Muscle layer of colon (tissue), 2 donors: ENCODE measurements around the gene CABP5.

Experiments
- H3K27ac ChIP-seq: one replicate; pipeline ENCODE4 v1.7.0; 2013; ENCODE audit warnings: low read depth, mild to moderate bottlenecking, low read length, moderate library complexity
- H3K27me3 ChIP-seq, 2 donors: one replicate each; pipeline ENCODE4 v1.7.0; 2013; ENCODE audit warnings: low read length in 2 of 2, mild to moderate bottlenecking in 2 of 2; ENCODE audit not compliant: insufficient read depth in 2 of 2, control insufficient read depth in 1 of 2
- H3K36me3 ChIP-seq: one replicate; pipeline ENCODE4 v1.7.0; 2013; ENCODE audit warnings: mild to moderate bottlenecking, low read length; ENCODE audit not compliant: insufficient read depth
- H3K4me1 ChIP-seq: one replicate; pipeline ENCODE4 v1.7.0; 2013; ENCODE audit warnings: mild to moderate bottlenecking, low read length; ENCODE audit not compliant: insufficient read depth
- H3K4me3 ChIP-seq, 2 donors: one replicate each; pipeline ENCODE4 v1.7.0; 2013; ENCODE audit warnings: low read length in 2 of 2, low read depth in 1 of 2, mild to moderate bottlenecking in 1 of 2, moderate library complexity in 1 of 2
- H3K9ac ChIP-seq: one replicate; pipeline ENCODE4 v1.7.0; 2013; ENCODE audit warnings: low read length
- H3K9me3 ChIP-seq: one replicate; pipeline ENCODE4 v1.7.0; 2013; ENCODE audit warnings: mild to moderate bottlenecking, low read length
- donor health status: abdominal sarcoma.
- donor health status: Adenocarcinoma of cecum.

Gene CABP5

DNA sequence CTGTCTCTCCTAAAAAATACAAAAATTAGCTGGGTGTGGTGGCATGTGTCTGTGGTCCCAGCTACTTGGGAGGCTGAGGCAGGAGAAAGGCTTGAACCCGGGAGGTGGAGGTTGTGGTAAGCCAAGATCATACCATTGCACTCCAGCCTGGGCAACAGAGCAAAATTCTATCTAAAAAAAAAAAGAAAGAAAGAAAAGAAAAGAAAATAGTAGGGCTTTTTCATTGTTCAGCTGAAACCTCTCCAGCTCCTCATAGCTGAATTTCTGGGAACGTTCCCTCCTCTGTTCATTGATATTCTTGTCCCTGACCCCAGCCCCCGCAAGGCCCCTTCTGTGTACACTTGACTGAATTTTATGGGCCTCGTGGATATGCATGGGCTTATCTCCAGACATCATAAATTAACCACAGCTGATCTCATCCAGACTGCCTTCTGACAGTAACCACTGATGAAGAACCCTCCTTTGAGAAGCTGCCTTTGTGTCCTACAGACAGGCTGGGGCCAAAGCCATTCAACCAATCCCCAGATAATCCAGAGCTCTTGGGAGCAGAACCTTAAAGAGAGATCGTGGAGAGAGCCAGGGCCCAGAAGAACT is 49.6 kb downstream of the CABP5 start, which contains the start of gene ELSPBP1:
ELSPBP1 (plus strand) TSS at position 424 of the 594 bp plus-strand sequence. CDS start 14,036 bp downstream, outside the sequence.
- no peaks in the 10 kb centered on the region for H3K9me3 ChIP-seq
- H3K9ac ChIP-seq, result no peak within 1 kb of the TSS
- H3K4me3 ChIP-seq, result no peak within 1 kb of the TSS
- no peaks in the 10 kb centered on the region for H3K36me3 ChIP-seq
- H3K27me3 ChIP-seq, result no peaks in the 10 kb centered on the region
- no peaks in the 10 kb centered on the region for H3K4me1 ChIP-seq
- H3K27ac ChIP-seq, result no peak within 1 kb of the TSS

DNA sequence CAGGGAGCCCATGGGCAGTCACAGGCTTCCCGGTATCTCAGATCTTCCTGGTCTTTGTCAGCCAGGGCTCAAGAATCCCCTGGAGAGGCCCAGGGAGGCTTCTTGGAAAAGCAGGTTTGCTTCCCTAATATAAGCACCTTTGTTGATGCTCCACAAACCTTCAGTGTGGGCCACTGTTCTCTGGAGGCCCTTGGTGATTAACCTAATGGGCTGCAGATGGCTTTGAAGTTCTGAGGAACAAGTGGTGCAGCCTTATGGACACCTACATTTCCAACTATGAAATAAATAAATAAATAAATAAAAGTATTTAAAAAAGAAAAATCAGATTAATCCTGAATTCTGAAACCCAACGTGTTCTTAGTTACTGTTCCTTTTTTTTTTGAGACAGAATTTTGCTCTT is 51.8 kb downstream of the CABP5 start, which contains the start of gene BSPH1:
BSPH1 (minus strand) TSS at position 101 of the 400 bp plus-strand sequence; CDS start at position 12, 89 bp downstream.
- no peaks in the 10 kb centered on the region for H3K27me3 ChIP-seq
- H3K36me3 ChIP-seq, result no peaks in the 10 kb centered on the region

DNA sequence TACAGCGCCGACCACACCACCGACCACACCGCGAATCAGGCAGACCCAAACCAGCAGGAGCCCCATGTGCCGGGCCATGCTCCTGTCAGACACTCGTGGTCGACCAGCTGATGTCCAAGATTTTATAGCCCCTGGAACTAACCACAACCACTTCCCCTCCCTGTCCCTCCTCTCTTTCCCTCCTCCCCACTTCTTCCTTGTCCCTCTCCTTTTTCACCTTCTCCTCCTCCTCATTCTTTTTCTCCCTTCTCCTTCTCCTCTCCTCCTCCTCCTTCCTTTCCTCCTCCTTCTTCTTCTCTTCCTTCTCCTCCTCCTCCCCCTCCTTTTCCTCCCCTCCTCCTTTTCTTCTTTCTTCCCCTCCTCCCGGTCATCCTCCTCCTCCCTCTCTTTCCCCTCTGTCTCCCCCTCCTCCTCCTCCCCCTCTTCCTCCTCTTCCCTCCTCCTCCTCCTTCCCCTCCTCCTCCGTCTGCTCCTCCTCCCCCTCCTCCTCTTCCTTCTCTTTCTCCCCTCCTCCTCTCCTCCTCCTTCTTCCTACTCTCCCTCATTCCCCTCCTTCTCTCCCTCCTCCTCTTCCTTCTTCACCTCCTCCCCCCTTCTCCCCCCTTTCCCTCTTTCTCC is 52.6 kb downstream of the CABP5 start:
- Histone ChIP-seq H3K9ac (no peak overlapping the region), H3K27me3 (no peaks in the 10 kb centered on the region), H3K36me3 (no peaks in the 10 kb centered on the region), H3K9me3 (no peaks in the 10 kb centered on the region), H3K4me1 (no peaks in the 10 kb centered on the region), H3K4me3 (no peak overlapping the region), H3K27ac (no peak overlapping the region)

More for the DNA sequence above, 51.8 kb downstream of the CABP5 start, which contains the start of gene BSPH1:
- no peak within 1 kb of the TSS for H3K27ac ChIP-seq
- no peak within 1 kb of the TSS for H3K9ac ChIP-seq
- no peaks in the 10 kb centered on the region for H3K4me1 ChIP-seq
- no peaks in the 10 kb centered on the region for H3K9me3 ChIP-seq
- no peak within 1 kb of the TSS for H3K4me3 ChIP-seq
